Urinary bladder (tissue), 4 donors: ENCODE results near the gene FAM234A. TPM values are rescaled to one million over a fixed set of nuclear protein-coding genes. Genes with fewer than 3 reads are reported as not detected.

Source experiments
- DNase-seq: peaks from one replicate; pipeline ENCODE4 v3.0.0-alpha.2; 2015; ENCODE audit errors: extremely low spot score
- H3K27ac ChIP-seq: one replicate; pipeline ENCODE4 v1.5.1; 2013; ENCODE audit warnings: low read depth, mild to moderate bottlenecking, moderate library complexity
- H3K36me3 ChIP-seq: one replicate; pipeline ENCODE4 v1.6.1; 2013; ENCODE audit warnings: mild to moderate bottlenecking, moderate library complexity; ENCODE audit not compliant: insufficient read depth
- H3K4me1 ChIP-seq: one replicate; pipeline ENCODE4 v1.6.1; 2013; ENCODE audit warnings: mild to moderate bottlenecking, moderate library complexity; ENCODE audit not compliant: insufficient read depth
- H3K4me3 ChIP-seq: one replicate; pipeline ENCODE4 v1.5.1; 2013; ENCODE audit warnings: low read depth, low read length
- WGBS: extraction: QIAGEN DNeasy Blood & Tissue Kit; methylation state at CpG from one replicate; pipeline ENCODE4 v1.1.7; 2013; 5-methylcytosine and 5-hydroxymethylcytosine counted together
- polyA plus RNA-seq: library from polyadenylated mRNA; stranded (reverse); fragments of 200-250 nt; gene quantifications from one replicate; pipeline ENCODE4 v1.2.3, GENCODE V29; 2013
- total RNA-seq: library from RNA; depleted of rRNA; stranded (reverse); fragments of >200 nt; gene quantifications from one replicate; pipeline ENCODE4 v1.2.3, GENCODE V29; 2014
- donor health status: healthy with polysubstance abuse.
- donor health status: healthy.

The FAM234A gene
- total and polyA plus RNA-seq, 2 donors = 38.8 to 115 TPM

DNA sequence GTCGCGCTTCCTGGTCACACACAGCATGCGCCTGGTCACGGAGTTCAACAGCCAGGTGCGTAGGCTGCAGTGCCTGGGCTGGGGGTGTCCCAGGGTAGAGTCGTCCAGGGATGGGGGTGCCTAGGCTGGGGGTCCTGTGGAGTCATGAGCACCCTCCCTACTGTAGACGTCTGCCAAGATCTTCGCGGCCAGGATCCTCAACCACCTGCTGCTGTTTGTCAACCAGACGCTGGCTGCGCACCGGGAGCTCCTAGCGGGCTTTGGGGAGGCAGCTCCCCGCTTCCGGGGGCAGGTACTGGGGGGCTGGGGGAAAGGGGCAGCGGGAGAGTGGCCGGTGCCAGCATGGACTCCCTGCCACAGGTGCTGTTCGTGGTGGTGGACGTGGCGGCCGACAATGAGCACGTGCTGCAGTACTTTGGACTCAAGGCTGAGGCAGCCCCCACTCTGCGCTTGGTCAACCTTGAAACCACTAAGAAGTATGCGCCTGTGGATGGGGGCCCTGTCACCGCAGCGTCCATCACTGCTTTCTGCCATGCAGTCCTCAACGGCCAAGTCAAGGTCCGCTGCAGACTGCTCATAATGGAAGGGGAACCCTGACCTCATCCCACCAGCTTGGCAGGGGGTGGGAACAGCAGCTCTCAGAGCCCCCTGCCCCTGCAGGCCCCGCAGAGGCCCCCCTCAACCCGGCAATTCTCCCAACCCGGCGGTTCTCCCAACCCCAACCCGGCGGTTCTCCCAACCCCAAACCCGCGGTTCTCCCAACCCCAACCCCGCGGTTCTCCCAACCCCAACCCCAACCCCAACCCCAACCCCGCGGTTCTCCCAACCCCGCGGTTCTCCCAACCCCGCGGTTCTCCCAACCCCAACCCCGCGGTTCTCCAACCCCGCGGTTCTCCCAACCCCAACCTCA is 50.8 kb downstream of the FAM234A start:
- Histone ChIP-seq H3K4me3 (no peak overlapping the region), H3K36me3 (peaks cover 7% of the 10 kb centered on the region), H3K27ac (no peak overlapping the region), H3K4me1 (no peaks in the 10 kb centered on the region)
- WGBS = 93% methylated on average over 48 of the region's 48 CpGs
- DNase-seq = no peak

DNA sequence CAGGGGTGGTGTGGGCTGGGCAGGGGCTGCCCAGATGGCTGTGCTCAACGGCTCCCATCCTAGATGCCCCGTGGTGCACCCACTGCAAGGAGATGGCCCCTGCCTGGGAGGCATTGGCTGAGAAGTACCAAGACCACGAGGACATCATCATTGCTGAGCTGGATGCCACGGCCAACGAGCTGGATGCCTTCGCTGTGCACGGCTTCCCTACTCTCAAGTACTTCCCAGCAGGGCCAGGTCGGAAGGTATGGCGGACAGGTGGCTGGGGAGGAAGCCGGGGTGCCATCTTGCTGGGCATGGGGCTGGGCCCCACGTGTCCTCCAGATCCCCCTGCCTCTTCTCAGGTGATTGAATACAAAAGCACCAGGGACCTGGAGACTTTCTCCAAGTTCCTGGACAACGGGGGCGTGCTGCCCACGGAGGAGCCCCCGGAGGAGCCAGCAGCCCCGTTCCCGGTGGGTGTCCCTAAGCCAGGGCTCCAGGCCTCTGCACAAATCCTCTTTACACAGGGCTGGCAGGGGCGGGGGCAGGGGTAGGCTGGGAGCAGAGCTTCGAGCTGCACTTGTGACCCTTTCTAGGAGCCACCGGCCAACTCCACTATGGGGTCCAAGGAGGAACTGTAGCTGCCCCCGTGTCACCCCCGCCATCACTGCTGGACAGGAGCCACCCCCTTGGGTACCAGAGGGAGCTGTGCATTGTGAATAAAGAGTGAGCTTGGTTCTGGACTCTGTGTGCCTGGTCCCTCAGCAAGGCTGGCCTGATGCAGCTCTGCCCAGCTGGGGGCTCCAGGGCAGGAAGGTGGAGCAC is 52.1 kb downstream of the FAM234A start:
- Histone ChIP-seq H3K27ac (no peak overlapping the region), H3K4me1 (no peaks in the 10 kb centered on the region), H3K36me3 (peaks cover 7% of the 10 kb centered on the region), H3K4me3 (no peak overlapping the region)
- WGBS = 94% methylated on average over 22 of the region's 22 CpGs
- DNase-seq = no peak

DNA sequence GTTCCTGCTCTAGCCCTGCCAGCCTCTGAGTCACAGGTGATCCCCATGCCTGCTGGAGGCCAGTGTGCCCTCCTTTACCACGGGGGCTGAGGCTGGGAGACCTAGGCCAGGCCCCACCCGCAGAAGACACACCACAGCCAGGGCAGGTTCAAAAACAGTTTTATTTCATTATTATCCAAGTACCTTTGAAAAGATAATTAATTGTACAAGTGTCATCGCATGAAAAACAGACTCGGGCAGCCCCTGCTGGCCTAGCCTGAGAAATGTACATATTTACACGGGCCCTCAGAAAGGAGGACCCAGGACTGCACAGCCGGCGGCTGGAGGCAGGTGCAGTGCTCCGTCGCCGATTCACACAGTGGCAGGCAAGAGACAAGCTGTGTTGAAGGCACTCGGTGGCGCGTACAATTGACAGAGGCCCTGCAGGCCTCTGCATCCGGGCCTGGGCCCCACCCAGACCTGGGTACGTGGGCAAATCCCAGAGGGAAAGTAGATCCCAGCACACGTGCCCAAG is 52.7 kb downstream of the FAM234A start:
- no peak overlapping the region for H3K27ac ChIP-seq
- H3K4me3 ChIP-seq = no peak overlapping the region
- no peaks in the 10 kb centered on the region for H3K4me1 ChIP-seq
- no peak for DNase-seq
- peaks cover 7% of the 10 kb centered on the region for H3K36me3 ChIP-seq
- WGBS = 83% methylated on average over 16 of the region's 16 CpGs

DNA sequence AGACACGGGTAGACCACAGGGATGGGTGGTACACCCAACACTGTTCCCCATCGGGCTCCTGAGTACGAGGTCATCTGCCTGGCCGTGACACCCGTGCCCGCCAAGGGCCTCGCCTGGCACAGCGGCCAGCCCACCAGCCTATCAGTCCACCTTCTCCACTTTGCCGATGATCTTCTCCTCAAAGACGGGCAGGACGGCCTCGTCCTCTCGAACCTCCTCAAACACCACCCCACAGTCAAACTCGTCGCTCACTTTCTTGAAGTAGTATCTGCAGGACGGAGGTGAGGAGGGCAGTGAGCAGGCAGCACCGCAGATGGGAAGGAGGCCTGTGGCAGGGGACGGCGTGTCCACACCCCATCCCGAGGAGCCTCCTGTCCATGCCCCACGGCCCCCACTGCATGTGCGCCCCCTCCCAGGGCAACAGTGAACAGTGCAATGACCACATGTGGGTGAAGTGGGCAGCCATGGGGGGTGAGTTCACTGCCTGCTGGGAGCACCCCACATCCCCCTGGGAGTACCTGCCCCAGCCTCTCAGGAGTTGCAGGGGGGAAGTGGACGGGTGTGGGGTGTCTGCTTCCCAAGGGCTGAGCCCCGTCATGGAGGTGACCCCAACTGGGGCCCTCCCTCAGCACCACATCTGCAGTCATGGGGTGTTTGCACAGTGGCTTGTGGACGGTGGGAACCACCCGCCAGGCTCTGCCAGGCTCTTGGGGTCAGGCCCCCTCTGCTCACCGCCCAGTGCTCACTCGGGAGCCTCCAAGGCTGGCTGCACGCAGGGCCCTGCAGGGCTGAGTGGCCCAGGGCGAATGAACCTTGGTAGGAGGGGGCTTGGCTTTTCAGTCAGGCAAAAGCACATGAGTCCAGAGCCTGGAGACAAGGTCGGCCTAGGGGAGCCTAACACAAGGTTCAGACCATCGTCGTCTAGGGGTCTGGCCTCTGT is 53.6 kb downstream of the FAM234A start:
- no peak overlapping the region for H3K4me3 ChIP-seq
- DNase-seq = no peak
- H3K27ac ChIP-seq = no peak overlapping the region
- H3K4me1 ChIP-seq = no peaks in the 10 kb centered on the region
- peaks cover 7% of the 10 kb centered on the region for H3K36me3 ChIP-seq
- WGBS = 94% methylated on average over 33 of the region's 33 CpGs

DNA sequence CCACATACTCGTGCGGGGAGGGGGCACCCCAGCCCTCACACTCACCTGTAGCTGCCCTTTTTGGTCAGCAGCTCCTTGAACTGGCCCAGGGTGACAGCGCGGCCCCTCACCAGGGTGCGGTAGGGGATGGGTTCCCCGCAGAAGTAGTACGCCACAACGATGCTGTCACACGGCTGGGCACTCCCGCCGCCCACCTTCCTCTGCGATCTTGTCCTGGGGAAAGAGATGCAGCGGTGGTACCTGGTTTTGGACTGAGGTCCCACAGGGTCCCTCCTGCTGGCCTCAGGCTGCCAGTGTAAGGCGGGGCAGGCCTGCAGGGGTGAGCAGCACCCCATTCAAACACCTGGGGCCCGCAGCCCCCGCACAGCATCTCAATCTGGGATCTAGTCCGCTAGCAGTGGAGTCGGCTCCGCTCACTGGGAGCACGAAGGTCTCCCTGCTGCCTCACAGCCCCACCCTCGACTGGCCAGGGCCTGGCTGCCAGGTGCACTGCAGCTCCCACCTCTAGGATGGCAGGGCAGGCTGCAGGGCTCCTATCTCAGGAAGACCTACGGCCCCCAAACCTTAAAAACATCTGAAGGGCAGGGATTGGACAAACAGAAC is 54.9 kb downstream of the FAM234A start:
- Histone ChIP-seq H3K36me3 (peaks cover 9% of the 10 kb centered on the region), H3K4me3 (no peak overlapping the region), H3K27ac (no peak overlapping the region), H3K4me1 (no peaks in the 10 kb centered on the region)
- 94% methylated on average over 22 of the region's 22 CpGs for WGBS
- DNase-seq = no peak

DNA sequence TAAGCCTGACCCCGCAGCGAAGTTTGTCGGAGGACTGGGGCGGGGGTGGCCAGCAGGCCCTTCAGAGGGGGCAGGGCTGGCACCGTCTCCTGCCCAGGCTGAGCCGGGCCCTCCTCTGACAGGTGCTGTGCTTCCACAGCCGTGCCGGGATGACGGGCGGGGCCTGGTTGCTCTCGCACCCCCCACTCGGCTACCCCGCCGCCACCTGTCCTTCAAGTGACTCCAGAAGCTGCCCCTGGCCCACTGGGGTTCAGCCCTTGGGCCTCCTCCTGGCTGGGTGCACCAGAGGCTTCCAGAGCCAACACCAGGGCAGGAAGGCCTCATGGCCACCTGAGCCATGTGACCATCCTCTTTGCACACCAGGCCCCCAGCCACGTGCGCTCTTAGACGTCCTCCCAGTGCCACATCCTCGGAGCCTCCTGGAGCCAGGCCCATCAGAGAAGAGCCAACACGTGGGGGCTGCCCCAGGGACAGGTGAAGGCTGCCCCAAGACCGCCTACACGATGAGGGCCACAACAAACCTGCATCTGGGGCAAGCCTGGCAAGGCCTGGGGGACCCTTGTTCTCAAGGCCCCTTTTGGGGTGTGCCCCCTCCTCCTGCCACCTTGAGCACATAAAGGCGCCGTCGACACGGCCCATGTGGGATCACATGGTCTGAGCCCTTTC is 55.5 kb downstream of the FAM234A start:
- H3K4me3 ChIP-seq = no peak overlapping the region
- peaks cover 9% of the 10 kb centered on the region for H3K36me3 ChIP-seq
- no peak overlapping the region for H3K27ac ChIP-seq
- H3K4me1 ChIP-seq = no peaks in the 10 kb centered on the region
- WGBS = 89% methylated on average over 25 of the region's 25 CpGs
- DNase-seq = no peak

DNA sequence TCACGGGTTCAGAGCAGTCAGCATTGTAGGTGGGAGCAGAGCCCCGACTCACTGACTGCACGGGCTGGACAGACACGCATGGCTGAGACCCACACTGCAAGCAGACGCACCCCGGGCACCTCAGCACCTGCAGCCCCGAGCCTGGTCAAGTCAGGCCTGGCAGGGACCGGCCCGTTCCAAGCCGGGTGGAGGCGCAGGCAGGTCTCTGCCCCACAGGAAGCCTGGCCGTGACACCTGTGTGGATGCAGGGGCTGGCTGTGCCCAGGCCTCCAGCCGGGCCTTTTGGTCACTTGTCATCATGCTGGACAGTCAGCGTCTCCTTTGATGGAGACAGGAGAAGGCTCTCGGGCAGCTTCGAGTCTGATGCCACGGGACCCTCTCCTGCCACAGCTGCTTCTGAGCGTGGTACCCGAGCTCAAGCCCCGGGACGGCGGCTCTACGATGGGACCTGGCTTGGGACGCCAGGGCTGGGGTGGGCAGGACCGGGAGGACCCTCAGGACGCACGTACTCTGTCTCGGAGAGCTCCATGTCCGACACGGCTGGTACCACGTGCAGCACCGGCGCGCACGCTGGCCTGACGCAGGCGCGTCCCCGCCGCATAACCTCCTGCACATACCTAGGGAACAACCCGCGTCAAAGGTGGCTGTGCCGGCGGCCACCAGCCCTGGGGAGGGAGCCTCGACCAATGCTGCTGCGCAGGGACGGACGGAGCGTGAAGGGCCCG is 56.2 kb downstream of the FAM234A start:
- peaks cover 9% of the 10 kb centered on the region for H3K36me3 ChIP-seq
- no peak overlapping the region for H3K27ac ChIP-seq
- DNase-seq = no peak
- WGBS = 94% methylated on average over 50 of the region's 50 CpGs
- H3K4me3 ChIP-seq = no peak overlapping the region
- no peaks in the 10 kb centered on the region for H3K4me1 ChIP-seq

DNA sequence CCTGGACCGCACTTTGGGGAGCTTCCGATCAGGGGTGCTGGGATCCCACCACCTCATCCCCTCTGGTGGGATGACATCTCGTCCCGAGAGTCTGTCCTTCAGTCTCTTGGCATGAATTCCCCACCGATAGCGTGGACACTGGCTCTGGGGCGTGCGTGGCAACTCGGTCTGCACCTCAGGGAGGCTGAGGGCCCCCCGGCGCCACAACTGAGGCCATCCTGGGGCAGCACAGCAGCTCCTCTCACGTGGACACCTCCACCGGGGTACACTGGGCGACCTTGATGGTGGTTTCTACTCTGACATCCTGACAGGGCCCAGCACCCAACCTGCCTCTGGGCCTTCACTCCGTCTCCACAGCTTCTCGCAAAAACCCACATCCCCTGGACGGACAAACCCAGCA is 56.9 kb downstream of the FAM234A start:
- Histone ChIP-seq H3K27ac (no peak overlapping the region), H3K4me3 (no peak overlapping the region), H3K4me1 (no peaks in the 10 kb centered on the region), H3K36me3 (peaks cover 9% of the 10 kb centered on the region)
- no peak for DNase-seq
- 89% methylated on average over 17 of the region's 17 CpGs for WGBS

DNA sequence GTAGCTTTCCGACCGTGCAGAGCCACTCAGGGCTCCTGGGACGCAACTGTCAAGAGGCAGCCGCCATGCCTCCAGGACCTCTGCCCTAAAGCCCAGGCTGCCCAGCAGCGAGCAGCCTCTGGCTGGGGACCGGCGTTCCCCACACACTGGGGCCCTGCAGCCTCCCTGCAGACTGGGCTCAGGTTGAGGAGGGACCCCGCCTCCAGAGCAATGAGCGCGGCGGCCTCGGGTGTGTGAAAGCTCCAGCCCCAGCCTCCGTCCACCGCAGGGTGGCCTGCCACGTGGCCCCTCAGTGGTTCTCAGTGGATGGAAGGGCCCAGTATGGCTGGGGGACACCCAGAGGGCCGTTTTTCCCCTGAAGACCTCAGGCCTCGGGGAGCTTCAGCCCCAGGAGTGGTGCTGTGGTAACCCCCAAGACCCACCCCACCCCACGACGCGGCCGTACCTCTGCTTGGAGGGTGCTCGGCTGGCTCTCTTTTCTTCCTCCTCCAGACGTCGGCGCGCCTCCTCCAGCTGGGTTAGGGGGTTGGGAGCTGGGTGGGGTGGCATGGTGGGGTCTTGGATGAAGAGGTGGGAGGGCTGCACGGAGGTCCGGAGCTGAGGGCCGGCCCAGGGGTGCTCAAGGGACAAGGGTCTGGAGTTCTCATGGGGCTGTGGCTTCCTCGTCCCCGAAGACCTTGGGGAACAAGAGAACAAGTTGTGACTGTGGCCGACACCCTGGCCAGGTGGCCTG is 58.6 kb downstream of the FAM234A start:
- no peak overlapping the region for H3K4me3 ChIP-seq
- H3K36me3 ChIP-seq = peaks cover 5% of the 10 kb centered on the region
- WGBS = 96% methylated on average over 32 of the region's 32 CpGs
- H3K4me1 ChIP-seq = no peaks in the 10 kb centered on the region
- H3K27ac ChIP-seq = no peak overlapping the region
- no peak for DNase-seq

DNA sequence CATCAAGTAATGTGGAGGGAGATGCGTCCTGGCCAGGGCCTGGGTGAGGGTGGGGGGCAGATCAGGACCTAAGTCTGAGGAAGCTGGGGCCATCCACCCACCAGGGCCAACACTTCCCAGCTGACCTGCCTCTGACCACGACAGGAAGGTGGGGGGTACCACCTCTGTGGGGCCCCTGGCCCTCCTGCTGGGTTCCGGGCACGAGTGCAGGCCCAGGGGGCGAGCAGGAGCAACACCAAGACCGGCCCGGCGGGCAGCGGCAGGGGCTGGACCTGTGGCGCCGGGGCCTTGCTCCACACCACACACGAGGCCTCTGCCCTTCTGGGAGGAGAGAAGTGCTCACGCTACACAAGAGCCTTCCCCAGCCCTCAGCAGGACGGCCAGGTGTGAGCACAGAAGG is 61.7 kb downstream of the FAM234A start:
- H3K27ac ChIP-seq = no peak overlapping the region
- WGBS = 94% methylated on average over 14 of the region's 14 CpGs
- H3K36me3 ChIP-seq = peaks cover 1% of the 10 kb centered on the region
- no peak for DNase-seq
- H3K4me3 ChIP-seq = no peak overlapping the region
- no peaks in the 10 kb centered on the region for H3K4me1 ChIP-seq

DNA sequence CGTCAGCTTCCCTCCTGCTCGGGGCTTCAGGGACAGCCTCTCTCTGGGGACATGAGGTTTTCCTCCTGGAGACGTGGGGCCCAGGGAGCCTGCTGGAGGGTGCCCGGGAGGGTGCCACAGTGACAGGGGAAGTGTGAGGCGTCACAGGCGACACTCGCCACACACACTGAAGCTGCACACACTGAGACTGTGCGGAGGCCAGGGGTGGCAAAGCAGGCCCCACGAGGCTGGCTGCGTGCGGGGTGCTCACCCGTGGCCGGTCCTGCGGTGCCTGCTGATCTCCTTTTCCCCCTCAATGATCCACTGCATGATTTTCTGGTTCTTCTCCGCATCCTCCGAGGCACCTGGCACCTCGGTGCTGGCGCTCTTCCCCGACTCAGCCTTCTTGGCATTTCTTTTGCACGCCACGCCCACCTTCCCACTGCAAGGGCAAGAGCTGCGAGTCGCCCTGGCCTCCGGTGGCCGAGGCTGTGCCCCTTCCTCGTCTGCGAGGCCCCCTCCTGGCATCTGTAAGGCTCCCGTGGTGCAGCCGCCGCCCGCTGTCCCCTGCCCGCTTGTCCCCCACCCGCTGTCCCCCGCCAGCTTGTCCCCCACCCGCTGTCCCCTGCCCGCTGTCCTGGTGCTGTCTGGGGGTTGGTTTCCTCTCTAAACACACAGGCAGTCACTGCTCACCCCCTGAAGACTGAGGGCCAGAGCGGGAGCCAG is 62.3 kb downstream of the FAM234A start:
- Histone ChIP-seq H3K36me3 (peaks cover 1% of the 10 kb centered on the region), H3K27ac (no peak overlapping the region), H3K4me1 (no peaks in the 10 kb centered on the region), H3K4me3 (no peak overlapping the region)
- 91% methylated on average over 37 of the region's 37 CpGs for WGBS
- no peak for DNase-seq
